NCI-H460 (cell line): Measurements from ENCODE around the gene HOXB6. TPM values are rescaled to one million over a fixed set of nuclear protein-coding genes. Genes with fewer than 3 reads are reported as not detected.

ENCODE experiments used
- DNase-seq: peaks from one replicate; pipeline ENCODE4 v3.0.0-alpha.2; 2016; ENCODE audit warnings: low read depth; ENCODE audit errors: extremely low read depth
- total RNA-seq: library from RNA; depleted of rRNA; stranded (reverse); fragments of >200 nt; shearing (Covaris generic); gene quantifications from 2 replicates; pipeline ENCODE4 v1.2.3, GENCODE V29; 2014

The HOXB6 gene
- total RNA-seq, 1 experiment from 2014 or later = 13.7 TPM

- DNase-seq = no peak
Observed at GRCh38 chr17:48636177-48637018, 31.6 kb upstream of the HOXB6 start.

- DNase-seq = no peak
Observed at GRCh38 chr17:48634493-48635208, 29.9 kb upstream of the HOXB6 start.

- DNase-seq = no peak
Observed at GRCh38 chr17:48633266-48633677, 28.5 kb upstream of the HOXB6 start.

DNA sequence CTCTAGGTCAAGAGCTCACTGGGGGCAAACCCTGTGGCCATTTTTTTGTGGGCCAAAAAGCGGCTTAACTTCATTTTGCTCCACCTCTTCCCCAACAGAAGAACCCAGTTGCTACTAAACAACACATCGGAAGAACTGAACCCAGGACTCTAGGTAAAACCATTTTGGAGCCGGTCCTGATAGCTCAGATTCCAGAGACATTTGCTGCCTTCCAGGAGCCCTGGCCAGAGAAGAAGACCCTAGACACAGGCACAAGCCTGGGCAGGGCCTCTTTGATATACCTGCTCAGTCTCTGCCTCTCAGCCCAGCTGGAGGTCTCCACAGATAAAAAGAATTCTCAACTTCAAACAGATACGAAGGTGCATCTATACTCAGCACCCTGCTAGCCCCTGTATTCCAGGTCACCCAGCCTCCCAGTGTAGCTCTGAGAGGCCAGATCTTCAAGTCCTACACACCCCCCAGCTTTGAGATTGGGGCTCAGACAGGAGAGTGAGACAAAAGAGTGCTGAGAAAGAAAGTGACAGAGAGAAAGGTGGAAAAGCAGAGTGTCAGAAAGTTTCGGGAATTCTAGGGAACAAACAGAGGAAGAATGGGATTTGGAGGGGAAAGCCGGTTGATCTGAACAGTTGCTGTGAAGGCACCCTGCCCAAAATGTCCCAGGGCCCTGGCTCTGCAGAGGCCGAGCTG, 27.9 kb upstream of the HOXB6 start:
- no peak for DNase-seq

DNA sequence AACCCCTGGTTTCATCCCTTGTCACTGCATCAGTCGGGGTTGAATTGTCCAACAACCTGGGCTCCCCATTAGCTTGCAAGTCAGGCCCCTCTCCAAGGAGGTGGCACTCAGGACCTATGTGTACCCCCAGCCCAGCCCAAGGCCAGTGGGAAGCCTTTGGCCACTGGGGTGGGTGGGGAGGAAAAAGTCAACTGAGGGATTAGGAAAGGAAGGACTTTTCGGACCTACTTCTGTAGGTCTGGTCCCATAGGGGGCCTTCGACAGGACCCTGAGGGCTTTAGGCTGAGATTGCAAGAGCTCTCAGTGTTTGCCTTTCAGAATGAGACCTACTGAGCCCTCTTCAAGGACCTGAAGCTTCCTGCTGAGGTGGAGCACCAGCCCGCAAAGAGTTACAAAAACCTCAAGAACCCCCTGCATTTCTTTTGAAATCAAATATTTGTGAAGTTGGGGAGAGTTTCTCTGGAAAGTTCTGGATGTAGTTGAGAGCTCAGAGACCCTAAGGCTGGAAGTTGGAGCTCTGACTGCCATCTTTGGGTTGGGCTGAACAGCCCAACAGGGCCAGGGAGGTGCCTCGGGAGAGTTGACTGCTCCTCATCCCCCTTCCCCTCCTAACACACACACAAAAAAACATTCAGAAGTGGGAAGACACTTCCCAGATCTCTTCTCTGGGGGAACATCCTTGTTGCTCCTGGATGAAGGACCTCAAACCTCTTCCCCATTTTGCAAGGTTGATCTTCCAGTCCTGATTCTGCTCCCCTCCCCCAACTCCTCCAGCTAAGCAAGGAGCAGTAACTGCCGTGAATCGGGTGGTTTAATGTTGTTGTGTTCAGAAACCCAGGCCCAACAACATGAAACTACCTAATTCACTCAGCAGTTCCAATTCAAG, 27.1 kb upstream of the HOXB6 start:
- no peak for DNase-seq

- no peak for DNase-seq
Observed at GRCh38 chr17:48630925-48631692, 26.3 kb upstream of the HOXB6 start.

DNA sequence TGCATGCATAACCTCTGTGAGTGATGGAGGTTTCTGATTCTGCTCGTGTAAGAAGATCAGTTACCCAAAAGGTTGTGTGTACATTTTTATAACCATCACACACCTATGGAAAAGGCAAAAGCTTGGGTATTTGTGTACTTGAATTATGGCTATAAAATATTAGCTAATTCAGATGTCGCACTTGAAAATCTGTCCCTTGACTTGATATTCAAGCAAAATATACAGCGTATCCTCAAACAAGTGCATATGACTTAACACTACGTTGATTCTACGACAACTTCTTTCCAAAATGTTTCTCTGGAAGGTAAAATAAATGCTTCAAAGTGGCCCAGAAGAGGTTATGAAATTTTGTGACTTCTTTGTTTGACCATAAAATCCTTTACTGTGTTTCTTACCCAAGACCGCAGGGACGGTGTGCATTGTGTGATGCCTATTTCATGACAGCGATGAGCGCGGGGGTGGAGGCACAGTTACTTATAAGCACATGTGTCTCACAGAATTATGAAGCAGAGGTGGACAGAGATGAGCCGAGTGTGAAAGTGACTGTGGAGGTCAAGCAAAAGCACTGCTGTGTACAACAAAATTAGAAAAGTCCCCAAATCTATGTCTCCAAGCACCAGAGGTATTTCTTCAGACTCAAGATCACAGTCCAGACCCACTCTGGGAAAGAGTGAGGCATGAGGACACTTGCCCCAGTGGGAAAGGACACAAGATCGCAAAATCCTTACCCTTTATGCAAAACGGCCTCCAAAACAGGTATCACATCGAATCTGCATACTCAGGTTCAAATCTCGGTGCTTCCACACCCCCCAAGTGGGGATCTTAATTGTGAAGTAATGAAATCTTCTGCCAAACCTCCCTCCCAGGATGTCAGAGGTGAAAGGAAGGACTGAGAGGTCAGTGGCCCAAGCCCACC, 25.5 kb upstream of the HOXB6 start:
- DNase-seq = no peak

DNA sequence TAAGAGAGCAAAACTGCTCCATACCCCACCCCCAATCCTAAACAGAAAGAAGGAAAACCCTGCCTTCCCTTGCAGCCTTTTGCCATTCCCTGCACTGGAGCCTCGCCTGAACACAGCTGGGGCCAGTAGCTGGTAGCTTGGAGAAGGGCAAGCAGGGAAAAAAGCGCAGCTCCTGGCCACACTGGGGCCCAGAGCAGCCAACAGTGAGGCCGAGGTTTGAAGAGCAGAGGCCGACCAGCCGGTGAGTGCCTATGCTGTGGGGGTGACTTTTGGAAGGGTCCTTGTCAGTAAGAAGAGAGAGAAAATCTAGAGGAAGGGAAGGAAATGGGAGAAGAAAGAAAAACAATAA, 24.6 kb upstream of the HOXB6 start:
- DNase-seq = no peak

- DNase-seq = no peak
Observed at GRCh38 chr17:48628649-48629410, 24.0 kb upstream of the HOXB6 start.

- no peak for DNase-seq
Observed at GRCh38 chr17:48627623-48628521, 23.1 kb upstream of the HOXB6 start.

- no peak for DNase-seq
Observed at GRCh38 chr17:48627118-48627597, 22.4 kb upstream of the HOXB6 start.

- DNase-seq = peak; percentile 81
Observed at GRCh38 chr17:48626245-48627117, 21.7 kb upstream of the HOXB6 start, which contains the start of gene HOXB9. Gene HOXB9, minus strand, starts transcription at chr17:48626358. Its CDS starts 89 bp downstream, at chr17:48626269.

DNA sequence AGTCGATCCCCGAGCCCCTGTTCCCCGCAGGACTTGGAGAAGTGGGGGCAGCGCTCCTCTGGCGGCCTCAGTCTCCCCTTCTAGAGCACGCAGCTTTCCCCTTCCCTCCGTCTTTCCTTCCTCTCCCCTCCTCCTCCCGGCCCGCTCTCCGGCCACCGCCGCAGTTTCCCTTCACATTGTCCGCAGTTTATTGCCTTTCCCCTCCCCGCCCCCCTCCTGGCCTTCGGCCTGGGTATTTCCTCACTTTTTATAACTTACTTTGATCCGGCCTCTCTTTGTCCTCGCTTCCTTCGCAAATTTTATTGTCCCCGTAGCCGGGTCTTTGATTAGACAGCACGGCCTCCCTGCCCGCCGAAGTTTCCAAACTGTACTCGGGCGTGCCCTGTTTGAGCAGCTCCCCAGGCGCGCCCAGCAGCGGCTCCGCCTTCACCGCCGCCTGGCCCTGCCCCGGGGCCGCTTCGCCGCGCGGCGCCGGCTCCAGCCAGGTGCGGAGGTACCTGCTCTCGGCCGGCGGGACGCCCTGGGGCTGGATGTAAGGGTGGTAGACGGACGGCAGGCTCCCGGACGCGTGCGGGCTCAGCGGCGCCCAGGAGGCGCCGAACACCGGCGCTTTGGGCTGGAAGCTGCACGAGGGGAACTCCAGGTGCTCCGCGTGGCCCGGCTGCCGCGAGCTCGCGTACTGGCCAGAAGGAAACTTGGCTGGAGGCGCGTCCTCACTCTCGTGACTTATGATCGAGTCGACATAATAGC, 20.9 kb upstream of the HOXB6 start:
- no peak for DNase-seq

- DNase-seq = no peak
Observed at GRCh38 chr17:48624544-48625494, 20.0 kb upstream of the HOXB6 start.
